PC-3 (cell line): ENCODE measurements around the gene SLC36A1. TPM values are rescaled to one million over a fixed set of nuclear protein-coding genes. Genes with fewer than 3 reads are reported as not detected.
A peak's percentile ranks its signal among the peaks of the same experiment; 100 is the strongest.

Experiments used
- ATAC-seq: fragments of 200-7000 bp; cut with Tn5 transposase; 2 replicates; pipeline ENCODE4 v1.9.1; 2020; ENCODE audit warnings: mild to moderate bottlenecking, moderate library complexity
- BruUV-seq: library from RNA; stranded (reverse); fragments of 400-500 nt; replicated peaks from 2 replicates; lab custom pipeline; 2021; lab: Mats Ljungman, UMichigan
- CTCF ChIA-PET: fragments of 300-600 bp; sonication (Branson Sonifier 250); formaldehyde crosslinking; loops from one replicate; lab custom pipeline; 2022; ENCODE audit warnings: antibody characterized with exemption; lab: Charles Lee
- POLR2A ChIA-PET: fragments of 300-600 bp; sonication (Branson Sonifier 250); formaldehyde crosslinking; loops from one replicate; lab custom pipeline; 2022; ENCODE audit warnings: antibody characterized with exemption; ENCODE audit not compliant: unreplicated experiment; lab: Charles Lee
- DNase-seq: peaks from one replicate; pipeline ENCODE4 v3.0.0-alpha.2; 2015
- H2AFZ ChIP-seq: fragments of 300-600 bp; sonication (generic); 2 replicates; pipeline ENCODE4 v1.6.0; 2016; ENCODE audit warnings: antibody characterized with exemption, low read length
- H3F3A ChIP-seq: fragments of 300-600 bp; sonication (generic); one replicate; pipeline ENCODE4 v1.6.0; 2017; ENCODE audit warnings: antibody characterized with exemption, low read length, control low read depth, mild to moderate bottlenecking; ENCODE audit not compliant: unreplicated experiment
- H3K27ac ChIP-seq: fragments of 300-600 bp; sonication (generic); 2 replicates; pipeline ENCODE4 v1.5.1; 2016; ENCODE audit warnings: mild to moderate bottlenecking, low read length
- H3K27me3 ChIP-seq: fragments of 300-600 bp; sonication (generic); 2 replicates; pipeline ENCODE4 v1.6.1; 2016; ENCODE audit warnings: low read length, mixed read lengths
- H3K36me3 ChIP-seq: fragments of 300-600 bp; sonication (generic); 2 replicates; pipeline ENCODE4 v1.6.1; 2016; ENCODE audit warnings: low read depth, mixed run types, low read length, mixed read lengths
- H3K4me1 ChIP-seq: fragments of 300-600 bp; sonication (generic); 2 replicates; pipeline ENCODE4 v1.5.1; 2016; ENCODE audit warnings: low read length; ENCODE audit not compliant: insufficient read depth
- H3K4me2 ChIP-seq: fragments of 300-600 bp; sonication (generic); 2 replicates; pipeline ENCODE4 v1.6.0; 2016; ENCODE audit warnings: low read length
- H3K4me3 ChIP-seq: fragments of 300-600 bp; sonication (generic); 2 replicates; pipeline ENCODE4 v1.5.1; 2016; ENCODE audit warnings: mild to moderate bottlenecking, low read length, mixed read lengths
- H3K79me2 ChIP-seq: fragments of 300-600 bp; sonication (generic); 2 replicates; pipeline ENCODE4 v1.6.1; 2017; ENCODE audit warnings: low read length, mixed read lengths
- H3K9ac ChIP-seq: fragments of 300-600 bp; sonication (generic); 2 replicates; pipeline ENCODE4 v1.6.0; 2016; ENCODE audit warnings: mild to moderate bottlenecking, low read length
- H3K9me2 ChIP-seq: fragments of 300-600 bp; sonication (generic); replicated peaks from 2 replicates; pipeline ENCODE4 v1.6.1; 2016; ENCODE audit warnings: mixed run types, low read length, mixed read lengths
- H3K9me3 ChIP-seq: fragments of 300-600 bp; sonication (generic); 2 replicates; pipeline ENCODE4 v1.6.1; 2016; ENCODE audit warnings: low read length, mixed read lengths
- H4K20me1 ChIP-seq: fragments of 300-600 bp; sonication (generic); 2 replicates; pipeline ENCODE4 v1.6.1; 2016; ENCODE audit warnings: low read length, mixed read lengths
- EZH2 ChIP-seq: fragments of 300-600 bp; sonication (generic); IDR thresholded peaks from one replicate; pipeline ENCODE4 v1.6.1; 2017; ENCODE audit warnings: antibody characterized with exemption, mild to moderate bottlenecking, low read length; ENCODE audit not compliant: unreplicated experiment
- EZH2phosphoT487 ChIP-seq: fragments of 300-600 bp; sonication (generic); IDR thresholded peaks from 2 replicates; pipeline ENCODE4 v1.6.1; 2018; ENCODE audit warnings: mild to moderate bottlenecking, antibody characterized with exemption, low read length, borderline replicate concordance
- intact Hi-C: fragments of 100-400 bp; cut with micrococcal nuclease; formaldehyde crosslinking; loops from 2 replicates; pipeline ENCODE4 v1.9.0; 2023
- total RNA-seq: library from RNA; depleted of rRNA; stranded (reverse); fragments of >200 nt; gene quantifications from 2 replicates; pipeline ENCODE4 v1.2.3, GENCODE V29; 2014
- TF ChIP-seq, protein P1 (sequence below): fragments of 300-600 bp; sonication (generic); conservative IDR thresholded peaks from 2 replicates; pipeline ENCODE4 v1.5.1; 2017; ENCODE audit warnings: antibody characterized with exemption, low read depth, mild to moderate bottlenecking, low read length

The SLC36A1 gene
- total RNA-seq, 1 experiment from 2014 or later: 3.6 TPM

GRCh38 chr5:151491062-151491461, 43.7 kb downstream of the SLC36A1 start:
- Histone ChIP-seq H3K9ac (no peak overlapping the region), H3K27me3 (no peaks in the 10 kb centered on the region), H3K36me3 (no peaks in the 10 kb centered on the region), H3K4me3 (no peak overlapping the region), H3K4me1 (peaks cover 6% of the 10 kb centered on the region; the same call in 1 of the 2 replicates), H3F3A (no peaks in the 10 kb centered on the region), H2AFZ (no peak overlapping the region), H3K4me2 (no peak overlapping the region), H3K27ac (no peak overlapping the region), H4K20me1 (no peaks in the 10 kb centered on the region), H3K9me3 (no peaks in the 10 kb centered on the region), H3K9me2 (no peaks in the 10 kb centered on the region), H3K79me2 (no peaks in the 10 kb centered on the region)
- intact Hi-C loops: no loop called here
- TF ChIP-seq EZH2phosphoT487 (no peak), EZH2 (no peak)
- TF ChIP-seq, protein P1, sequence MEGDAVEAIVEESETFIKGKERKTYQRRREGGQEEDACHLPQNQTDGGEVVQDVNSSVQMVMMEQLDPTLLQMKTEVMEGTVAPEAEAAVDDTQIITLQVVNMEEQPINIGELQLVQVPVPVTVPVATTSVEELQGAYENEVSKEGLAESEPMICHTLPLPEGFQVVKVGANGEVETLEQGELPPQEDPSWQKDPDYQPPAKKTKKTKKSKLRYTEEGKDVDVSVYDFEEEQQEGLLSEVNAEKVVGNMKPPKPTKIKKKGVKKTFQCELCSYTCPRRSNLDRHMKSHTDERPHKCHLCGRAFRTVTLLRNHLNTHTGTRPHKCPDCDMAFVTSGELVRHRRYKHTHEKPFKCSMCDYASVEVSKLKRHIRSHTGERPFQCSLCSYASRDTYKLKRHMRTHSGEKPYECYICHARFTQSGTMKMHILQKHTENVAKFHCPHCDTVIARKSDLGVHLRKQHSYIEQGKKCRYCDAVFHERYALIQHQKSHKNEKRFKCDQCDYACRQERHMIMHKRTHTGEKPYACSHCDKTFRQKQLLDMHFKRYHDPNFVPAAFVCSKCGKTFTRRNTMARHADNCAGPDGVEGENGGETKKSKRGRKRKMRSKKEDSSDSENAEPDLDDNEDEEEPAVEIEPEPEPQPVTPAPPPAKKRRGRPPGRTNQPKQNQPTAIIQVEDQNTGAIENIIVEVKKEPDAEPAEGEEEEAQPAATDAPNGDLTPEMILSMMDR: no peak
- ChIA-PET CTCF (no interaction called here), POLR2A (no interaction called here)
- ATAC-seq (no peak), DNase-seq (no peak)
- no TSS peak for BruUV-seq

DNA sequence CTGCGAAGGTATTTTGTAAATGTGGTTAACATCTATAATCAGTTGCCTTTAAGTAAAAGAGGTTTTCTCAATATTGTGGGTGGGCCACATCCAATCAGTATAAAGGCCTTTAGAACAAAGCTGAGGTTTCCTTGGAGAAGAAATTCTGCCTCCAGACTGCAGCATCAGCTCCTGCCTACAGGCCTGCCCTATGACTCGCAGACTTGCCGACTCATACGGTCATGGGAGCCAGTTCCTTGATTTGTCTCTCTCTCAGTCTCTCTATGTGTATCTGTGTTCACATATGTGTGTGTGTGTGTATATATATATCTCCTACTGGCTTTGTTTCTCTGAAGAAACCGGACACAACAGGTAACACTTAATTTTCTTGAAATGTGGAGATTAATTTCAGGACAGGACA, 45.3 kb downstream of the SLC36A1 start:
- Histone ChIP-seq H3K4me1 (peaks cover 6% of the 10 kb centered on the region; the same call in 1 of the 2 replicates), H3F3A (no peaks in the 10 kb centered on the region), H3K4me3 (no peak overlapping the region), H3K79me2 (no peaks in the 10 kb centered on the region), H3K9ac (no peak overlapping the region), H3K27me3 (no peaks in the 10 kb centered on the region), H4K20me1 (no peaks in the 10 kb centered on the region), H2AFZ (no peak overlapping the region), H3K4me2 (no peak overlapping the region), H3K9me2 (no peaks in the 10 kb centered on the region), H3K27ac (no peak overlapping the region), H3K36me3 (no peaks in the 10 kb centered on the region), H3K9me3 (no peaks in the 10 kb centered on the region)
- no peak for TF ChIP-seq EZH2phosphoT487
- no peak for TF ChIP-seq EZH2
- TF ChIP-seq, protein P1: no peak
- DNase-seq: peak; percentile 60
- ChIA-PET CTCF (interaction anchor here (0.9 to 1.6 kb wide), 3 partner anchors 45 to 166 kb away, joined by 3 to 6 read pairs (median 4); no protein-coding TSS in a partner anchor), POLR2A (interaction anchor here (0.6 kb wide), 1 partner anchor 210 kb away, joined by 3 read pairs; no protein-coding TSS in a partner anchor)
- intact Hi-C loops: no loop called here
- no TSS peak for BruUV-seq
- peak; percentile 98 for ATAC-seq

DNA sequence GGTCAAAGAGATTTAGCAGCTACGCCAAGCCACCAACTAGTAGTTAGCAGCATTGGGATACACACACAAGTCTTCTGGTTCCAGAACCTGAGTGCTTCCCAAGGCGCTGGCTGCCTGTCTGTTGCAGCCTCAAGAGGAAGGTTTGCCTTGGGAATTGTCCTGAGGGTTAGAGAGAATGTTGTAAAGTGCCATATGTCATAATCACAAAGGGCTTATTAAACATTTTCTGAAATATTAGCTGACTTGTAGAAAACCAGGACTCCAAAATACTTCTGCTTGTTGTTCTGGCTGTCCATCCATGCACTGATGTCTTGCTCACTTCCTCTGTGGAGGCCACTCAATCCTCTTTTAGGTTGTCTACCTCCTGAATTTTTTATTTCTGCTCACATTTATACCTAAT, 46.3 kb downstream of the SLC36A1 start:
- no peak for ATAC-seq
- no peaks in the 10 kb centered on the region for H3K27me3 ChIP-seq
- intact Hi-C loops: no loop called here
- H2AFZ ChIP-seq: no peak overlapping the region
- no peaks in the 10 kb centered on the region for H3K9me3 ChIP-seq
- no peak for DNase-seq
- no peaks in the 10 kb centered on the region for H3K79me2 ChIP-seq
- no peak overlapping the region for H3K4me2 ChIP-seq
- ChIA-PET POLR2A (no interaction called here), CTCF (no interaction called here)
- no peak overlapping the region for H3K9ac ChIP-seq
- no peaks in the 10 kb centered on the region for H3F3A ChIP-seq
- H3K9me2 ChIP-seq: no peaks in the 10 kb centered on the region
- H3K4me1 ChIP-seq: peaks cover 6% of the 10 kb centered on the region; the same call in 1 of the 2 replicates
- BruUV-seq: no TSS peak
- TF ChIP-seq EZH2: no peak
- no peak overlapping the region for H3K27ac ChIP-seq
- no peaks in the 10 kb centered on the region for H4K20me1 ChIP-seq
- no peaks in the 10 kb centered on the region for H3K36me3 ChIP-seq
- no peak overlapping the region for H3K4me3 ChIP-seq
